ENCODE results near the gene ROPN1.

DNA sequence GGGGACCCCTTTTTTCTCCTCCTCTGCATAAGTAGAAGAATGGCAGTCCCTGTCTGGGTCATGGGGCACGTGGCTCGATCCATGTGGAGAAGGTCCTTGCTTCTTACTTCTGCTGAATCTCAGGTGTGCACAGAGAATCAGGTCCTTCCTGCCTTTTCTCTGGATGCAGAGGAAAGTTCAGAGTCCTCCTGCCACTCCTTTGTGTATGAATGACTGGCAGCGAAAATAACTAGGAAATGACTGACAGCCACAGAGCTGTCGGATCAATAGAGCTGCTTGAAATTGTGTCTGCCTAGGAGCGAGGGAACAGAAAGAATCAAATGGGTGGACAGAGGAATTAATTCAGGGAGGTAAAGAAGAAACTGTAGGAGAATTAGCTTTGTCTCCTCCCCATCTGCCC, 49.6 kb upstream of the ROPN1 start:
- TF ChIP-seq POLR2A (IDR thresholded peaks at IDR 0.05; ENCODE audit: low read length) (no peak), GATA1 (IDR thresholded peaks at IDR 0.05; ENCODE audit: low read depth, low read length) (no peak)

Measured in erythroblast (primary cell).